ENCODE results near the gene LILRB1.

- TF ChIP-seq CTCF (IDR thresholded peaks at IDR 0.05) (no peak), POLR2A (IDR thresholded peaks at IDR 0.05) (no peak)
Measured at GRCh38 chr19:54609356-54609791, 20.9 kb upstream of the LILRB1 start.

Measured in prostate gland (tissue), 2 donors.